Aorta (tissue), 5 donors: ENCODE measurements around the gene EFCC1. TPM values are rescaled to one million over a fixed set of nuclear protein-coding genes. Genes with fewer than 3 reads are reported as not detected.
A peak's percentile ranks its signal among the peaks of the same experiment; 100 is the strongest.
"Not testable (repeated sequence)": the region's sequence is repeated elsewhere in the genome, so short reads cannot be mapped to it uniquely, and the experiment has no call there.

Source experiments
- ATAC-seq: fragments of 200-7000 bp; cut with Tn5 transposase; one replicate; pipeline ENCODE4 v1.9.1; 2022; ENCODE audit warnings: moderate library complexity; ENCODE audit not compliant: low FRiP score
- DNase-seq, 2 donors: peaks; one replicate each; pipeline ENCODE4 v3.0.0-alpha.2; 2020
- H3K27ac ChIP-seq, 2 donors: one replicate each; pipeline ENCODE4 v1.5.1; 2013; ENCODE audit warnings: low read length in 2 of 2, mild to moderate bottlenecking in 2 of 2, moderate library complexity in 2 of 2, control low read depth in 1 of 2, inconsistent platforms in 1 of 2, low read depth in 1 of 2
- H3K27me3 ChIP-seq, 2 donors: one replicate each; pipeline ENCODE4 v1.6.1; 2013; ENCODE audit warnings: control low read depth in 1 of 2, low read length in 1 of 2, mild to moderate bottlenecking in 1 of 2, moderate library complexity in 1 of 2; ENCODE audit not compliant: insufficient read depth in 2 of 2, control insufficient read depth in 1 of 2
- H3K36me3 ChIP-seq, 2 donors: one replicate each; pipeline ENCODE4 v1.6.1; 2013; ENCODE audit warnings: control low read depth in 1 of 2, low read length in 1 of 2, mild to moderate bottlenecking in 1 of 2; ENCODE audit not compliant: insufficient read depth in 2 of 2, control insufficient read depth in 1 of 2
- H3K4me1 ChIP-seq, 2 donors: one replicate each; pipeline ENCODE4 v1.6.1; 2013; ENCODE audit warnings: low read length in 2 of 2, control low read depth in 1 of 2, mild to moderate bottlenecking in 1 of 2, moderate library complexity in 1 of 2; ENCODE audit not compliant: insufficient read depth in 2 of 2, control insufficient read depth in 1 of 2
- H3K4me3 ChIP-seq, 2 donors: one replicate each; pipeline ENCODE4 v1.5.1; 2013; ENCODE audit warnings: low read length in 2 of 2, control low read depth in 1 of 2, mild to moderate bottlenecking in 1 of 2
- H3K9me3 ChIP-seq: one replicate; pipeline ENCODE4 v1.6.1; 2013; ENCODE audit warnings: mild to moderate bottlenecking, low read length; ENCODE audit not compliant: control insufficient read depth
- WGBS, 2 donors: extraction: QIAGEN DNeasy Blood & Tissue Kit; methylation state at CpG; one replicate each; pipeline ENCODE4 v1.1.7; 2013; 5-methylcytosine and 5-hydroxymethylcytosine counted together
- intact Hi-C, 2 donors: fragments of 100-400 bp; cut with DNase I; formaldehyde crosslinking; loops; one replicate each; pipeline versions ENCODE4 v1.14.2 to v1.15.0; 2022
- polyA plus RNA-seq, 2 donors: library from polyadenylated mRNA; stranded (reverse); fragments of 200-250 nt; gene quantifications; one replicate each; pipeline ENCODE4 v1.2.3, GENCODE V29; 2013
- total RNA-seq, 2 donors: library from RNA; stranded (reverse); fragmentation: NEBNext Ultra II Directional; extraction: Animal tissue kit (Norgen Biotek cat#: 25700); gene quantifications; one replicate each; pipeline ENCODE4 v1.2.1, GENCODE V29; 2021
- donor health status: healthy with polysubstance abuse.
- donor health status: Bipolar disorder and iron deficiency.
- donor health status: DM: no; HTN: no; CAD: no.
- donor health status: DM: no; HTN: no; CAD: no.
- donor health status: DM: yes; HTN: yes; CAD: no.

Gene EFCC1
- total and polyA plus RNA-seq, 4 donors: 0.13 to 3.1 (median 1.0) TPM

DNA sequence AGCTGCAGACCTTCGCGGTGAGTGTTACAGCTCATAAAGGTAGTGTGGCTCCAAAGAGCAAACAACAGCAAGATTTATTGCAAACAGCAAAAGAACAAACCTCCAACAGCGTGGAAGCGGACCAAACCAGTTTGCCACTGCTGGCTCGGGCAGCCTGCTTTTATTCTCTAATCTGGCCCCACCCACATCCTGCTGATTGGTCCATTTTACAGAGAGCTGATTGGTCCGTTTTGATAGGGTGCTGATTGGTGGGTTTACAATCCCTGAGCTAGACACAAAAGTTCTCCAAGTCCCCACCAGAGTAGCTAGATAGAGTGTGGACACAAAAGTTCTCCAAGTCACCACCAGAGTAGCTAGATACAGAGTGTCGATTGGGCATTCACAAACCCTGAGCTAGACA is 66.6 kb downstream of the EFCC1 start:
- 93 to 94% methylated on average over 7 of the region's 7 CpGs for WGBS, 2 donors
- H3K4me3 ChIP-seq, intact Hi-C loops, H3K4me1 ChIP-seq, H3K27ac ChIP-seq, ATAC-seq, H3K27me3 ChIP-seq, H3K9me3 ChIP-seq, H3K36me3 ChIP-seq: not testable (repeated sequence)
- peak; percentile 18 to 20 for DNase-seq

DNA sequence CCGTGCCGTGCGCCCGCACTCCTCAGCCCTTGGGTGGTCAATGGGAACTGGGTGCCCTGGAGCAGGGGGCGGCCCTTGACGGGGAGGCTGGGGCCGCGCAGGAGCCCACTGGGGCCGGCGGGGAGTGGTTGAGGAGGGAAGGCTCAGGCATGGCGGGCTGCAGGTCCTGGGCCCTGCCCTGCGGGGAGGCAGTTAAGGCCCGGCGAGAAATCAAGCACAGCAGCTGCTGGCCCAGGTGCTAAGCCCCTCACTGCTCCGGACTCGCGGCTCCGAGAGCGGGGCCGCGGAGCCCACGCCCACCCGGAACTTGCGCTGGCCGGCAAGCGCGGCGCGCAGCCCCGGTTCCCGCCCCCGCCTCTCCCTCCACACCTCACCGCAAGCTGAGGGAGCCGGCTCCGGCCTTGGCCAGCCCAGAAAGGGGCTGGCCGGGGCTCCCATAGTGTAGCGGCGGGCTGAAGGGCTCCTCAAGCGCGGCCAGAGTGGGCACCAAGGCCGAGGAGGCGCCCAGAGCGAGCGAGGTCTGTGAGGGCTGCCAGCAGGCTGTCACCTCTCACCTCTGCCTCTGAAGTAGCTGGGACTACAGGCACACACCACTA is 67.3 kb downstream of the EFCC1 start:
- H3K27ac ChIP-seq: no peak overlapping the region
- no peak for ATAC-seq

DNA sequence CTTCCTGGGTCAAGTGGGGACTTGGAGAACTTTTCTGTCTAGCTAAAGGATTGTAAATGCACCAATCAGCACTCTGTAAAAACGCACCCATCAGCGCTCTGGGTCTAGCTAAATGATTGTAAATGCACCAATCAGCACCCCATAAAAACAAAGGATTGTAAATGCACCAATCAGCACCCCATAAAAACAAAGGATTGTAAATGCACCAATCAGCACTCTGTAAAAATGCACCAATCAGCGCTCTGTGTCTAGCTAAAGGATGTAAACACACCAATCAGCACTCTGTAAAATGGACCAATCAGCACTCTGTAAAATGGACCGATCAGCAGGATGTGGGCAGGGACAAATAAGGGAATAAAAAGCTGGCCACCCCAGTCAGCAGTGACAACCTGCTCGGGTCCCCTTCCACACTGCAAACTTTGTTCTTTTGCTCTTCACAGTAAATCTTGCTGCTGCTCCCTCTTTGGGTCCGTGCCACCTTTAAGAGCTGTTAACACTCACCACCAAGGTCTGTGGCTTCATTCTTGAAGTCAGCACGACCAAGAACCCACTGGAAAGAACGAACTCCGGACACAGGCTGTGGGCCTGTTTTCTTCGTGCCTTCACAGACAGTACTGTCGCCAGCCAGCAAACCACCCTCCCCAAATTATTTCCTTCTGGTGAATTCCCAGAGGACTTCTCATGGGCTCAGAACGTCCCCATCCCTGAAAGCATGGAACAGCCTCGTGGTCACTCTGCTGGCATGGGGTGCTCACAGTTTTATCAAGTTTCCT is 68.4 kb downstream of the EFCC1 start:
- 68 to 78% methylated on average over 13 of the region's 13 CpGs for WGBS, 2 donors
- H3K36me3 ChIP-seq, ATAC-seq, H3K4me3 ChIP-seq, H3K27ac ChIP-seq, H3K4me1 ChIP-seq, H3K27me3 ChIP-seq, intact Hi-C loops, H3K9me3 ChIP-seq: not testable (repeated sequence)
- DNase-seq: peak in 1 of 2 donors; percentile 14

More for the DNA sequence above, 67.3 kb downstream of the EFCC1 start:
- Histone ChIP-seq H3K4me3 (no peak overlapping the region), H3K9me3 (no peaks in the 10 kb centered on the region), H3K27me3 (no peaks in the 10 kb centered on the region), H3K36me3 (no peaks in the 10 kb centered on the region), H3K4me1 (no peaks in the 10 kb centered on the region)
- WGBS, 2 donors: 17 to 25% methylated on average over 38 to 44 of the region's 44 CpGs
- intact Hi-C loops: no loop called here
- peak in 1 of 2 donors; percentile 55 for DNase-seq

DNA sequence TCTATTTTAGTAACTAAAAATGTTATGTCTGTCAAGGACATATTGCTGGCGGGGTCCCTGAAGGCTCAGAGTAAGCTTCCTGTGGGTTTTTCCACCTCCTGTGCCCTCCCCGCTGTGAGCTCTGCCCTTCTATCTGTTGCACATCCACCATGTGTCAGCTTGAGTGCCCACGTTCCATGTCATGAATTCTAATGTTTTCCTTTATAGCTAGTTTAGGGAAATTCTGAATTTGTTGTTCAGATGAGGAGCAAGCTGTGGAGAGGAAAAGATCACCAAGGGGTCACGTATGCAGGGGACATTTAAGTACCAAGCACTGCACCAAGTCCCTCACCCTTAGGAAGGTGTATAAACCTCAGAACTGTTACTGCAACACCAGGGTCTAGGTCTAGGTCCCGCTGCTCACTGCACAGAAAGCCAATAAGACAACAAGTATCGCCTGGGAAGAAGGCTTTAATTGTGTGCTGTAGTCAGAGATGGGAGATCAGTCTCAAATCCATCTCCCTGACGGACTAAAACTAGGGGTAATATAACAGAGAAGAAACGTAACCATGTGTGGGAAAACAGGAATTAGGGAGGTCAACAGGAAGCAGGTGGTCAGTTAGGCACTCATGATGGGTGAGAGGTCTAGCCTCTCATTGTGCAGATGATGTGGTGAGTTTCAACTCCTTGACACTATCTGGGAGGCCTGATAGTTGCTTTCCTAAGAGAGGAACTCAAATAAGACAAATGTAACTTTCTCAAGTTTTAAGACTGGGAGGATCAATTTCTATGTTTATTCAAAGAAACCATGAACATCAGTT is 69.2 kb downstream of the EFCC1 start:
- Histone ChIP-seq H3K4me3 (no peak overlapping the region), H3K27me3 (no peaks in the 10 kb centered on the region), H3K4me1 (no peaks in the 10 kb centered on the region), H3K36me3 (no peaks in the 10 kb centered on the region), H3K27ac (no peak overlapping the region), H3K9me3 (no peaks in the 10 kb centered on the region)
- intact Hi-C loops: no loop called here
- DNase-seq (peak in 1 of 2 donors; percentile 19), ATAC-seq (no peak)
- 84 to 87% methylated on average over 8 of the region's 8 CpGs for WGBS, 2 donors

DNA sequence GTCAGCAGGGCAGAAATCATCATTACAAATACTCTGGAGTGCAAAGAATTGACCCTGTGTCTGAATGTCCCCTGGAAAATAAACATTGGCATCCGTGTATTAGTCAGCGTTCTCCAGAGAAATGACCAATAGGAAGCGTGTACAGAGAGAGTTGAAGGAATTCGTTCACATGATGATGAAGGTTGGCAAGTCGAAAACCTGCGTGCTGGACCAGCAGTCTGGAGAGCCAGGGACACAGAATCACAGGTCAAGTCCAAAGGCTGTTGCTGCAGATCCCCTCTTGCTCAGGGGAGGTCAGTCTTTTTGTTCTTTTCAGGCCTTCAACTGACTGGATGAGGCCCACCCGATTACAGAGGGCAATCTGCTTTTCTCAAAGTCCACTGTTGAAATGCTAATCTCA is 76.1 kb downstream of the EFCC1 start:
- intact Hi-C loops: no loop called here
- Histone ChIP-seq H3K27ac (peak overlapping the region in 1 of 2 donors; percentile 3), H3K27me3 (no peaks in the 10 kb centered on the region), H3K9me3 (no peaks in the 10 kb centered on the region), H3K4me3 (no peak overlapping the region), H3K36me3 (no peaks in the 10 kb centered on the region), H3K4me1 (no peaks in the 10 kb centered on the region)
- ATAC-seq (no peak), DNase-seq (peak in 1 of 2 donors; percentile 24)
- WGBS, 2 donors: 39 to 45% methylated on average over 7 of the region's 7 CpGs

DNA sequence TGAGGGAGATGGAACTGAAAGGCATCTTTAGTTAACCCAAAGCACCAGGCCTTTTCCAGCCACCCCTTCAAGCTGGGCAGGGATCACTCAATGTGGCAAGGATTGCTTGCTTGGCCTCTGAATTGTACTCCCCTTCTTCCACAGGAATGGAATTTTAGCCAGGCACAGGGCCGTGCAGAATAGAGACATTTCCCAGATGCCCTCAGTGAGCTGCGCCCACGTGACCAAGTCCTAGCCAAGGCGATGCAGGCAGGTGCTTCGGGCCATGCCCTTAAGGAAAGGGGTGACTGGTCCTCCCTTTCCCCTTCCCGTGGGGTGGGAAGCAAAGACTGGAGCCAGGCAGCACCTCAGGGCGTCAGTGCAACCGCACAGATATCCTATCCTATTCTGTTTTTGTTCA is 77.4 kb downstream of the EFCC1 start:
- intact Hi-C loops: no loop called here
- H3K36me3 ChIP-seq: no peaks in the 10 kb centered on the region
- no peak overlapping the region for H3K4me3 ChIP-seq
- DNase-seq: peak in 1 of 2 donors; percentile 29
- no peaks in the 10 kb centered on the region for H3K9me3 ChIP-seq
- no peaks in the 10 kb centered on the region for H3K4me1 ChIP-seq
- H3K27ac ChIP-seq: no peak overlapping the region
- no peaks in the 10 kb centered on the region for H3K27me3 ChIP-seq
- no peak for ATAC-seq
- WGBS, 2 donors: 53 to 71% methylated on average over 8 of the region's 8 CpGs

DNA sequence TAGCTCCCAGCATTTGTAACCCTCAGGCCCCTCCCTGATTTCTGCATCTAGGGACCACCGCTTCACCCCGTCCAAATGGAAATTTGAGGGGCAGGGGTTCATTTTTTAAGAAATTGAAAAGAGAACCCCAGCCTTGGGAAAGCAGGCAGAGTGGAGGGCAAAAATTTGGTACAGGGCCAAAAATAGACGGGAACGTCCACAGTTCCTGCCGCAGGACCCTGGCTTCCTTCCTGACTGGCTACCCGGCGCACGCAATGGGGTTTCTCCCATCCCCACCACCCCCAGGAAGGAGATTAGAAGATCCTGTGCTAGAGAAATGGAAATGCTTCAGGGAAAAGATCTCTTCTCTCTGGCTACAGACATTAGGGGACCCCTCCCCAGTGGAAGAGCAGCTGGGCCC is 80.4 kb downstream of the EFCC1 start:
- DNase-seq (no peak), ATAC-seq (no peak)
- H3K4me3 ChIP-seq: no peak overlapping the region
- no peak overlapping the region for H3K27ac ChIP-seq
- no peaks in the 10 kb centered on the region for H3K9me3 ChIP-seq
- H3K4me1 ChIP-seq: no peaks in the 10 kb centered on the region
- H3K27me3 ChIP-seq: no peaks in the 10 kb centered on the region
- H3K36me3 ChIP-seq: no peaks in the 10 kb centered on the region
- WGBS, 2 donors: 48 to 53% methylated on average over 8 of the region's 8 CpGs
- intact Hi-C loops: no loop called here

DNA sequence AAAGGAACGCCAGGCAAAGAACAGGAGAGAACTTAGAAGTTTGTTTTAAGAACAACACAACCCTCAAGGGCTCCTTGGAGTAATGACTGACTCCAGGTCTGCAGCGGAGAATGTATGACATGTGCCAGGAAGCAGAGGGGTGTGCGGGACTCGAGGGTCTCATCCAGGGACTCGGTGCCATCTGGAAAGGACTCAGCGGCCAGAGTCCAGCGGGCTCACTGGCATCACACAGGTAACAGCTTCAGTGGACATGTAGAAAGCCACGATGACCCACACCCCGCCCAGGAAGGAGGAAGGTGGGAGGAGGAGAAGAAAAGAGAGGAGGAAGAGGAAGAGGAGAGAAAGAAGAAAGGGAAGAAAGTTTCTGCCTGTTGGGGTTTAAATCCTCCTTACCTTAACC is 80.9 kb downstream of the EFCC1 start:
- intact Hi-C loops: no loop called here
- no peaks in the 10 kb centered on the region for H3K36me3 ChIP-seq
- no peak overlapping the region for H3K27ac ChIP-seq
- H3K9me3 ChIP-seq: no peaks in the 10 kb centered on the region
- no peak for ATAC-seq
- 68 to 71% methylated on average over 9 of the region's 9 CpGs for WGBS, 2 donors
- no peaks in the 10 kb centered on the region for H3K4me1 ChIP-seq
- H3K27me3 ChIP-seq: no peaks in the 10 kb centered on the region
- H3K4me3 ChIP-seq: no peak overlapping the region
- no peak for DNase-seq
